ENCODE results near the gene C2CD5. TPM values are rescaled to one million over a fixed set of nuclear protein-coding genes. Genes with fewer than 3 reads are reported as not detected.
"Not testable (repeated sequence)": the region's sequence is repeated elsewhere in the genome, so short reads cannot be mapped to it uniquely, and the experiment has no call there.

C2CD5 gene
- total RNA-seq, 2 donors from 2014 or later: 26.6 to 37.6 TPM

- intact Hi-C loops (cut with DNase I): loop anchor here (10.0 kb wide), 1 partner anchor 72 kb away; no protein-coding TSS in a partner anchor
- 23% methylated on average over 4 of the region's 4 CpGs for WGBS
- H3K4me3 ChIP-seq: no peak overlapping the region
- no peaks in the 10 kb centered on the region for H3K27me3 ChIP-seq (replicated peaks; ENCODE audit: insufficient read depth)
- TF ChIP-seq POLR2AphosphoS5 (IDR thresholded peaks at IDR 0.05): no peak
- no peak for TF ChIP-seq POLR2A (IDR thresholded peaks at IDR 0.05)
- no peak for TF ChIP-seq CTCF (IDR thresholded peaks at IDR 0.05)
- no peaks in the 10 kb centered on the region for H3K4me1 ChIP-seq (replicated peaks)
- H3K36me3 ChIP-seq: no peaks in the 10 kb centered on the region
- H3K9me3 ChIP-seq: no peaks in the 10 kb centered on the region
- no peak for DNase-seq (ENCODE audit: low spot score)
- H3K27ac ChIP-seq: no peak overlapping the region
Observed at GRCh38 chr12:22447223-22447622, 97.1 kb downstream of the C2CD5 start.

DNA sequence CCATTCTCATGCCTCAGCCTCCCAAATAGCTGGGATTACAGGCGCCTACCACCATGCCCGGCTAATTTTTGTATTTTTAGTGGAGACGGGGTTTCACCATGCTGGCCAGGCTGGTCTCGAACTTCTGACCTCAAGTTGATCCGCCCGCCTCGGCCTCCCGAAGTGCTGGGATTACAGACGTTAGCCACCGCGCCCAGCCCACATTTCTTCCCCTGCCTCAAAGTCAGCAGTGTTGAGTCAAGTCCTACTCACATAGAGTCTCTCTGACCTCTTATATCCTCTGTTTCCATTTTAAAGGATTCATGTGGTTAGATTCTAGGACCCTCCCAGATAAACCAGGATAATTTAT lies 100.1 kb downstream of the C2CD5 start:
- intact Hi-C loops (cut with DNase I): loop anchor here (10.0 kb wide), 1 partner anchor 69 kb away; no protein-coding TSS in a partner anchor
- not testable (repeated sequence) for H3K36me3 ChIP-seq; H3K9me3 ChIP-seq; H3K4me3 ChIP-seq; H3K4me1 ChIP-seq (replicated peaks); H3K27ac ChIP-seq; H3K27me3 ChIP-seq (replicated peaks; ENCODE audit: insufficient read depth); DNase-seq (ENCODE audit: low spot score)
- 89% methylated on average over 11 of the region's 11 CpGs for WGBS

GRCh38 chr12:22443379-22444316 lies 100.7 kb downstream of the C2CD5 start:
- Histone ChIP-seq H3K27ac (no peak overlapping the region), H3K27me3 (replicated peaks; ENCODE audit: insufficient read depth) (no peaks in the 10 kb centered on the region), H3K4me1 (replicated peaks) (no peaks in the 10 kb centered on the region), H3K36me3 (no peaks in the 10 kb centered on the region), H3K4me3 (no peak overlapping the region), H3K9me3 (no peaks in the 10 kb centered on the region)
- TF ChIP-seq POLR2A (IDR thresholded peaks at IDR 0.05) (no peak), POLR2AphosphoS5 (IDR thresholded peaks at IDR 0.05) (peak; percentile 37), CTCF (IDR thresholded peaks at IDR 0.05) (peak; percentile 14 to 79 (median 75))
- DNase-seq (ENCODE audit: low spot score): peak; percentile 82
- 38% methylated on average over 17 of the region's 17 CpGs for WGBS
- intact Hi-C loops (cut with DNase I): loop anchor here (2.0 to 10.0 kb wide), 3 partner anchors 69 to 357 kb away; partner anchors contain the start of gene ST8SIA1

DNA sequence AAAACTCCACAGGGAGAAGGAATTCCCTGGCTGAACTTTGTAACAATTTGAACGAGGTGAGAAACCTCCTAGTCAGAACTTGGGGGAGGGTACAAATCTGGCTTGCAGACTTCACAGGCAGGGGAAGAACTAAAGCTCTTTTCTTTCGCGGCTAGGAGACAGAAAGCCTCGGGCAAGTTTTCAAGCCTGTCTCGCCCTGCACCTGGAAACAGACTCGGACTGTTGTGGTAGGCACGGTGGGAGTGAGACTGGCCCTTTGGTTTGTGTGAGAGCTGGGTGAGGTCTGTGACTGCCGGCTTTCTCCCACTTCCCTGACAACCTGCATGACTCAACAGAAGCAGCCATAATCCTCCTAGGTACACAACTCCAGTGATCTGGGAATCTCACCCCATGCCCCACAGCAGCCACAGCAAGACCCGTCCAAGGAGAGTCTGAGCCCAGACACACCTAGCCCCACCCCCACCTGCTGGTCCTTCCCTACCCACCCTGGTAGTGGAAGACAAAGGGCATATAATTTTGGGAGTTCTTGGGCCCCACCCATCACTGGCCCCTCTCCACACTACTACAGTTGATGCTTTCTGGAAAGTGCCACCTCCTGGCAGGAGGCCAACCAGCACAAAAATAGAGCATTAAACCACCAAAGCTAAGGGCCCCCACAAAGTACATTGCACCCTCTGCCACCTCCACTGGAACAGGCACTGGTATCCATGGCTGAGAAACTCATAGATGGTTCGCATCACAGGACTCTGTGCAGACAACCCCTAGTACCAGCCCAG lies 107.1 kb downstream of the C2CD5 start:
- no peak for DNase-seq (ENCODE audit: low spot score)
- TF ChIP-seq POLR2AphosphoS5 (IDR thresholded peaks at IDR 0.05) (no peak), CTCF (IDR thresholded peaks at IDR 0.05) (no peak), POLR2A (IDR thresholded peaks at IDR 0.05) (no peak)
- Histone ChIP-seq H3K4me3 (no peak overlapping the region), H3K27me3 (replicated peaks; ENCODE audit: insufficient read depth) (no peaks in the 10 kb centered on the region), H3K9me3 (no peaks in the 10 kb centered on the region), H3K27ac (no peak overlapping the region), H3K36me3 (no peaks in the 10 kb centered on the region), H3K4me1 (replicated peaks) (no peaks in the 10 kb centered on the region)
- WGBS: 33% methylated on average over 10 of the region's 10 CpGs
- intact Hi-C loops (cut with DNase I): no loop called here

GRCh38 chr12:22435583-22435982 lies 108.8 kb downstream of the C2CD5 start:
- no peaks in the 10 kb centered on the region for H3K9me3 ChIP-seq
- WGBS: 92% methylated on average over 3 of the region's 3 CpGs
- no peak for DNase-seq (ENCODE audit: low spot score)
- no peak overlapping the region for H3K4me3 ChIP-seq
- no peaks in the 10 kb centered on the region for H3K27me3 ChIP-seq (replicated peaks; ENCODE audit: insufficient read depth)
- intact Hi-C loops (cut with DNase I): no loop called here
- no peaks in the 10 kb centered on the region for H3K4me1 ChIP-seq (replicated peaks)
- no peaks in the 10 kb centered on the region for H3K36me3 ChIP-seq
- no peak for TF ChIP-seq CTCF (IDR thresholded peaks at IDR 0.05)
- no peak for TF ChIP-seq POLR2AphosphoS5 (IDR thresholded peaks at IDR 0.05)
- no peak for TF ChIP-seq POLR2A (IDR thresholded peaks at IDR 0.05)
- H3K27ac ChIP-seq: no peak overlapping the region

Measured in prostate gland (tissue), 2 donors.